Activated naive CD8-positive, alpha-beta T cell (primary cell): ENCODE measurements around the gene ZNF322.
A peak's percentile ranks its signal among the peaks of the same experiment; 100 is the strongest.
"Not testable (repeated sequence)": the region's sequence is repeated elsewhere in the genome, so short reads cannot be mapped to it uniquely, and the experiment has no call there.

Experiments used
- H3K27ac Mint-ChIP-seq: one replicate; pipeline ENCODE4 v1.8.0; 2021; ENCODE audit warnings: mixed read lengths
- H3K27me3 Mint-ChIP-seq: one replicate; pipeline ENCODE4 v1.8.0; 2021; ENCODE audit warnings: mixed read lengths
- H3K36me3 Mint-ChIP-seq: one replicate; pipeline ENCODE4 v1.8.0; 2021; ENCODE audit warnings: mixed read lengths
- H3K4me1 Mint-ChIP-seq: one replicate; pipeline ENCODE4 v1.8.0; 2021; ENCODE audit warnings: low read depth, mixed read lengths
- H3K4me3 Mint-ChIP-seq: one replicate; pipeline ENCODE4 v1.8.0; 2021; ENCODE audit warnings: mild to moderate bottlenecking, mixed read lengths
- H3K9me3 Mint-ChIP-seq: one replicate; pipeline ENCODE4 v1.8.0; 2021; ENCODE audit warnings: low read depth, mixed read lengths

ZNF322 gene

GRCh38 chr6:26659042-26659999, at the start of gene ZNF322:
Gene ZNF322 (minus strand): TSS chr6:26659746. CDS start chr6:26638553, 21,193 bp downstream.
- Mint-ChIP-seq H3K36me3 (peaks cover 11% of the 10 kb centered on the region), H3K27me3 (peaks cover 13% of the 10 kb centered on the region), H3K4me1 (peaks cover 39% of the 10 kb centered on the region), H3K27ac (peak within 1 kb of the TSS; percentile 31), H3K4me3 (peak within 1 kb of the TSS; percentile 87), H3K9me3 (no peaks in the 10 kb centered on the region)

GRCh38 chr6:26705780-26706179, 46.2 kb upstream of the ZNF322 start:
- not testable (repeated sequence) for H3K9me3 Mint-ChIP-seq, H3K4me3 Mint-ChIP-seq, H3K4me1 Mint-ChIP-seq, H3K27me3 Mint-ChIP-seq, H3K27ac Mint-ChIP-seq, H3K36me3 Mint-ChIP-seq

- not testable (repeated sequence) for H3K9me3 Mint-ChIP-seq, H3K4me1 Mint-ChIP-seq, H3K4me3 Mint-ChIP-seq, H3K27me3 Mint-ChIP-seq, H3K27ac Mint-ChIP-seq, H3K36me3 Mint-ChIP-seq
Measured at GRCh38 chr6:26705352-26705751, 45.8 kb upstream of the ZNF322 start.

GRCh38 chr6:26701023-26701747, 41.6 kb upstream of the ZNF322 start:
- not testable (repeated sequence) for H3K4me3 Mint-ChIP-seq, H3K36me3 Mint-ChIP-seq, H3K4me1 Mint-ChIP-seq, H3K27me3 Mint-ChIP-seq, H3K27ac Mint-ChIP-seq, H3K9me3 Mint-ChIP-seq

GRCh38 chr6:26697496-26697895, 38.0 kb upstream of the ZNF322 start:
- not testable (repeated sequence) for H3K4me3 Mint-ChIP-seq, H3K36me3 Mint-ChIP-seq, H3K4me1 Mint-ChIP-seq, H3K27ac Mint-ChIP-seq, H3K27me3 Mint-ChIP-seq, H3K9me3 Mint-ChIP-seq

GRCh38 chr6:26689324-26689947, 29.9 kb upstream of the ZNF322 start:
- H3K4me3 Mint-ChIP-seq, H3K9me3 Mint-ChIP-seq, H3K27me3 Mint-ChIP-seq, H3K36me3 Mint-ChIP-seq, H3K27ac Mint-ChIP-seq, H3K4me1 Mint-ChIP-seq: not testable (repeated sequence)

- H3K27ac Mint-ChIP-seq, H3K36me3 Mint-ChIP-seq, H3K9me3 Mint-ChIP-seq, H3K27me3 Mint-ChIP-seq, H3K4me1 Mint-ChIP-seq, H3K4me3 Mint-ChIP-seq: not testable (repeated sequence)
Measured at GRCh38 chr6:26682435-26683042, 23.0 kb upstream of the ZNF322 start.

- not testable (repeated sequence) for H3K36me3 Mint-ChIP-seq, H3K9me3 Mint-ChIP-seq, H3K27me3 Mint-ChIP-seq, H3K4me3 Mint-ChIP-seq, H3K4me1 Mint-ChIP-seq, H3K27ac Mint-ChIP-seq
Measured at GRCh38 chr6:26673287-26673686, 13.7 kb upstream of the ZNF322 start.

- not testable (repeated sequence) for H3K4me3 Mint-ChIP-seq, H3K27me3 Mint-ChIP-seq, H3K4me1 Mint-ChIP-seq, H3K36me3 Mint-ChIP-seq, H3K9me3 Mint-ChIP-seq, H3K27ac Mint-ChIP-seq
Measured at GRCh38 chr6:26670558-26670957, 11.0 kb upstream of the ZNF322 start.

- H3K4me3 Mint-ChIP-seq, H3K27ac Mint-ChIP-seq, H3K4me1 Mint-ChIP-seq, H3K36me3 Mint-ChIP-seq, H3K9me3 Mint-ChIP-seq: not testable (repeated sequence)
- H3K27me3 Mint-ChIP-seq = peaks cover 11% of the 10 kb centered on the region
Measured at GRCh38 chr6:26670003-26670402, 10.5 kb upstream of the ZNF322 start.

- peaks cover 8% of the 10 kb centered on the region for H3K36me3 Mint-ChIP-seq
- peaks cover 13% of the 10 kb centered on the region for H3K27me3 Mint-ChIP-seq
- peaks cover 35% of the 10 kb centered on the region for H3K4me1 Mint-ChIP-seq
- no peak overlapping the region for H3K27ac Mint-ChIP-seq
- H3K9me3 Mint-ChIP-seq = no peaks in the 10 kb centered on the region
- H3K4me3 Mint-ChIP-seq = peak overlapping the region; percentile 87
Measured at GRCh38 chr6:26660000-26660361, 435 bp upstream of the ZNF322 start.

GRCh38 chr6:26657256-26657655, 2.3 kb downstream of the ZNF322 start:
- no peak overlapping the region for H3K27ac Mint-ChIP-seq
- H3K9me3 Mint-ChIP-seq = peaks cover 3% of the 10 kb centered on the region
- H3K4me1 Mint-ChIP-seq = peaks cover 44% of the 10 kb centered on the region
- H3K4me3 Mint-ChIP-seq = no peak overlapping the region
- peaks cover 20% of the 10 kb centered on the region for H3K36me3 Mint-ChIP-seq
- H3K27me3 Mint-ChIP-seq = peaks cover 3% of the 10 kb centered on the region

GRCh38 chr6:26653007-26653406, 6.5 kb downstream of the ZNF322 start:
- Mint-ChIP-seq H3K27me3 (no peaks in the 10 kb centered on the region), H3K4me3 (no peak overlapping the region), H3K27ac (no peak overlapping the region), H3K9me3 (peaks cover 7% of the 10 kb centered on the region), H3K36me3 (peaks cover 43% of the 10 kb centered on the region), H3K4me1 (peaks cover 37% of the 10 kb centered on the region)

GRCh38 chr6:26651133-26651781, 8.3 kb downstream of the ZNF322 start:
- no peak overlapping the region for H3K27ac Mint-ChIP-seq
- no peaks in the 10 kb centered on the region for H3K27me3 Mint-ChIP-seq
- H3K4me3 Mint-ChIP-seq = no peak overlapping the region
- H3K4me1 Mint-ChIP-seq = peaks cover 25% of the 10 kb centered on the region
- H3K9me3 Mint-ChIP-seq = peaks cover 8% of the 10 kb centered on the region
- H3K36me3 Mint-ChIP-seq = peaks cover 43% of the 10 kb centered on the region
